RWPE1 (cell line): ENCODE results near the gene FAM237A.

Experiments
- CTCF ChIA-PET: fragments of 350-600 bp; sonication (Branson Sonifier 250); formaldehyde crosslinking; extraction: SDS; loops from one replicate; lab custom pipeline; 2021; lab: Yijun Ruan, JAX
- POLR2A ChIA-PET: fragments of 400-600 bp; formaldehyde crosslinking; extraction: SDS; loops from one replicate; lab custom pipeline; 2020; ENCODE audit warnings: antibody characterized with exemption; ENCODE audit not compliant: low non-redundant PET; lab: Yijun Ruan, JAX
- DNase-seq: peaks from one replicate; pipeline ENCODE4 v3.0.0; 2012; ENCODE audit warnings: low spot score
- H3K27ac ChIP-seq: fragments of 450-650 bp; 2 replicates; pipeline ENCODE4 v1.5.1; 2017
- CTCF ChIP-seq: fragments of 450-650 bp; conservative IDR thresholded peaks from 2 replicates; pipeline ENCODE4 v1.5.1; 2017; ENCODE audit warnings: low read depth, mild to moderate bottlenecking

Gene FAM237A

GRCh38 chr2:206642075-206643025, at the start of gene FAM237A:
FAM237A (plus strand) TSS chr2:206642487; CDS start chr2:206644237, 1,750 bp downstream.
- no peak within 1 kb of the TSS for H3K27ac ChIP-seq
- no peak for TF ChIP-seq CTCF
- peak; percentile 56 for DNase-seq
- ChIA-PET POLR2A (no interaction called here), CTCF (no interaction called here)

- H3K27ac ChIP-seq: no peak overlapping the region
- DNase-seq: no peak
- CTCF ChIA-PET: no interaction called here
- POLR2A ChIA-PET: no interaction called here
- TF ChIP-seq CTCF: no peak
Observed at GRCh38 chr2:206597717-206598218, 44.5 kb upstream of the FAM237A start.

GRCh38 chr2:206603243-206603642, 39.0 kb upstream of the FAM237A start:
- TF ChIP-seq CTCF: no peak
- ChIA-PET CTCF (interaction anchor here (0.6 to 0.7 kb wide), 5 partner anchors 19 to 239 kb away, joined by 3 to 5 read pairs (median 3); no protein-coding TSS in a partner anchor), POLR2A (no interaction called here)
- no peak for DNase-seq
- no peak overlapping the region for H3K27ac ChIP-seq

- DNase-seq: no peak
- ChIA-PET CTCF (no interaction called here), POLR2A (no interaction called here)
- no peak overlapping the region for H3K27ac ChIP-seq
- TF ChIP-seq CTCF: no peak
Observed at GRCh38 chr2:206610451-206610850, 31.8 kb upstream of the FAM237A start.

- ChIA-PET CTCF (no interaction called here), POLR2A (no interaction called here)
- TF ChIP-seq CTCF: no peak
- DNase-seq: peak; percentile 22
- no peak overlapping the region for H3K27ac ChIP-seq
Observed at GRCh38 chr2:206611191-206611590, 31.1 kb upstream of the FAM237A start.

- ChIA-PET POLR2A (no interaction called here), CTCF (interaction anchor here (0.5 kb wide), 1 partner anchor 154 kb away, joined by 4 read pairs; no protein-coding TSS in a partner anchor)
- TF ChIP-seq CTCF: no peak
- DNase-seq: peak; percentile 20
- no peak overlapping the region for H3K27ac ChIP-seq
Observed at GRCh38 chr2:206611736-206612135, 30.6 kb upstream of the FAM237A start.
